ENCODE measurements around the gene ESD.

DNA sequence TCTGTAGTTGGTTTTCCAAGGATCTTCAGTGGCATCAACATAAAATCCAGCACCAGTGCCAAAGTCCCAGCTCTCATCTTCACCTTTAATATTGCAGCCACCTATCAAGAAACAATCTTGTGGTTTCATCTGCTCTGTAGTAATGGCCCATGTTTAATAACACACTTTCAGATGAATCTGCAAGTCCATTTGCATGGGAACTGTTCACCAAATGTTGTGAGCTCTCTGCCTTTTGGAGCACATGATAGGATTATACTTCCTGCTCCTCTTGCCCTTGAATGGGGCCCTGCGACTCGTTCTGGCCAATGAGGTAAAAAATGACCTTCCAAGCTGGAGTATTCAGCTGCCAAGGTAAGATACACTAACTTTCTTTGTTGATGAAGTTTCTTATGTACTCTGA lies 14.3 kb downstream of the ESD start:
- TF ChIP-seq, protein P1, sequence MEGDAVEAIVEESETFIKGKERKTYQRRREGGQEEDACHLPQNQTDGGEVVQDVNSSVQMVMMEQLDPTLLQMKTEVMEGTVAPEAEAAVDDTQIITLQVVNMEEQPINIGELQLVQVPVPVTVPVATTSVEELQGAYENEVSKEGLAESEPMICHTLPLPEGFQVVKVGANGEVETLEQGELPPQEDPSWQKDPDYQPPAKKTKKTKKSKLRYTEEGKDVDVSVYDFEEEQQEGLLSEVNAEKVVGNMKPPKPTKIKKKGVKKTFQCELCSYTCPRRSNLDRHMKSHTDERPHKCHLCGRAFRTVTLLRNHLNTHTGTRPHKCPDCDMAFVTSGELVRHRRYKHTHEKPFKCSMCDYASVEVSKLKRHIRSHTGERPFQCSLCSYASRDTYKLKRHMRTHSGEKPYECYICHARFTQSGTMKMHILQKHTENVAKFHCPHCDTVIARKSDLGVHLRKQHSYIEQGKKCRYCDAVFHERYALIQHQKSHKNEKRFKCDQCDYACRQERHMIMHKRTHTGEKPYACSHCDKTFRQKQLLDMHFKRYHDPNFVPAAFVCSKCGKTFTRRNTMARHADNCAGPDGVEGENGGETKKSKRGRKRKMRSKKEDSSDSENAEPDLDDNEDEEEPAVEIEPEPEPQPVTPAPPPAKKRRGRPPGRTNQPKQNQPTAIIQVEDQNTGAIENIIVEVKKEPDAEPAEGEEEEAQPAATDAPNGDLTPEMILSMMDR (IDR thresholded peaks at IDR 0.05), result no peak
- TF ChIP-seq POLR2A (IDR thresholded peaks at IDR 0.05), result no peak

Measured in heart left ventricle (tissue), 13 donors.